HG02588 (cell line): Measurements from ENCODE around the gene REEP5.

Experiments
- ATAC-seq: cut with Tn5 transposase; IDR thresholded peaks from one replicate; pipeline ENCODE4 v1.9.1; 2021; ENCODE audit warnings: mild to moderate bottlenecking, moderate library complexity; ENCODE audit not compliant: unreplicated experiment

REEP5 gene

GRCh38 chr5:112848116-112848811, 73.8 kb downstream of the REEP5 start:
- peak; percentile 99 for ATAC-seq

GRCh38 chr5:112847306-112847705, 74.7 kb downstream of the REEP5 start:
- no peak for ATAC-seq

- ATAC-seq, result no peak
Observed at GRCh38 chr5:112846556-112846955, 75.5 kb downstream of the REEP5 start.

- ATAC-seq, result no peak
Observed at GRCh38 chr5:112844489-112844888, 77.5 kb downstream of the REEP5 start.

GRCh38 chr5:112833971-112834370, 88.1 kb downstream of the REEP5 start:
- ATAC-seq, result no peak

GRCh38 chr5:112830378-112830777, 91.6 kb downstream of the REEP5 start:
- ATAC-seq, result no peak
